GM04504 (cell line): ENCODE measurements around the gene NUDT1.

Source experiments
- DNase-seq: peaks from one replicate; pipeline ENCODE4 v3.0.0-alpha.2; 2012; ENCODE audit warnings: low read depth

Gene NUDT1

DNA sequence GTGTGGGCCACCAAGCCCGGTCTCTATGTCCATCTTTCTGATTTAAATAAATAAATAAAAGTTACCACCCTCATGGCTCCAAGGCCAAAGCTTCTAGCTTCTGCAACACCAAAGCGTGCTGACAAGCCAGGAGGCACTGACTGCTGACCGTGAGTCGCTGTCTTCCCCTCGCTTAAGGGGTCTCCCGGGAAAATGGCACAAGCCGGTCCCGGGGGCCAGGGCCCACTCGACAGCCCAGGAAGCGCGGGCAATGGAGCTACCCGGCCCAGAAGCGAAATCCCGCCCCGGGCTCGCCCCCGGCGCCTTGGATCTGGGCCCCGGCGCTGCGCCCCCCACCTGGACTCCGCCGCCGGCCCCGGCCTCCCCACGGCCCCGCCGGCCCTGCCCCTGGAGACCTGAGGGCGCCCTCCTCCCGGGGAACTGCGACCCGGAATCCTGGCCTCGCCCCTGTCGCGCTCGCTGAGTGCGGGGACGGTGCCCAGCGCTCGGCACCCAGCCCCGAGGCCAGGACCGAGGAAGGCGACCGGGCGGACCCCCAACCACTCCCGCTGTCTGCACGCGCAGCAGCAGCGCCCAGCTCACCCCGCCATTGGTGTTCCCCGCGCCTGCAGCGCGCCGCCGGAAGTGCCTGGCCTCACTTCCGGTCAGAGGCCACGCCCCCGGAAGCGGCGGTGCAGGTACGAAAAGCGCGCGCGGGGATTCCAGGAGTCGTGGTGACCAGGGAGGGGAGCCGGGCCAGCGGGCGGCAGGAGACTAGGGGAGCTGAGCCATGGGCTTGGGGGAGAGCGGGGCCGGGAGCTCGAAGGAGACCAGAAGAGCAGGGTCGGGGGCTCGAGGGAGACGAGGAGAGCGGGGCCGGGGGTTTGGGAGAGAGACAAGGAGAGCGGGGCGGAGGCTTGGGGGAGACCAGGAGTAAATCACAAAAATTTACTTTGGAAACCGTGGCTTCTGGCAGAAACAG, at the start of gene NUDT1, which contains the start of gene MRM2:
TSS of gene NUDT1 (plus strand) at position 647 of the 961 bp plus-strand sequence. CDS start 2,349 bp downstream, outside the sequence.
TSS of gene MRM2 (minus strand) at position 626 of the 961 bp plus-strand sequence. CDS start at position 590, 36 bp downstream.
- DNase-seq: no peak

DNA sequence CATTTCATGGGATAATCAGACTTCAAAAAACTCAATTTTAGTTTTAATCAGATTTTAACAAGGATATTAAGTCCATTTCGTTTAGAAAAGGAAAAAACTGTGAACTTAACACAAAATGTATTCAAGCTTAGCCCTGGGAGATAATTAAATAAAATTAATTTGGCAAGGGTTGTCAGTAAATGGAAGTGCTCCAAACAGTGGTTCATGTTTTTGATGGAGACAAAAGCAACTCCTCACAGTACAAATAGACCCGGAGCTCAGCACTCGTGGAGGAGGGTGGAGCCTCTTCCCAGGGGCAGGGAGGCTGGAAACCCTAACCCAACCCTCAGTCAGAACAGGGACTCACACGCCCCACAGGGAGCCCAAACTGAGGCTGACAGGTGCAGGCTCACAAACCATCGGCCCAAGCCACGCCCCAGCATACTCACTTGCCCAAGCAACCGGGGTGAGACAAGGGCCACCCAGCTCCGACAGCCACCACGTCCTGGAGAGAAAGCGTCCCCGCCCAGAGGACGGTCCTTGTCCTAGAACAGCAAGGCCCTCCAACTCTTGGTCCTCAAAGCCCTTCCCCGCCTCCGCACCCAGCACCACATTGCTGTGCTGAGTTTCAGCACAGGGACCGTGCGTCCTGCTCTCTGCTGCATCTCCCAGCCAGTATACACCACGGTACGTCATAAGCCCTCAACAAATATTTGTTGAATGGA, 49.0 kb upstream of the NUDT1 start:
- DNase-seq: no peak

DNA sequence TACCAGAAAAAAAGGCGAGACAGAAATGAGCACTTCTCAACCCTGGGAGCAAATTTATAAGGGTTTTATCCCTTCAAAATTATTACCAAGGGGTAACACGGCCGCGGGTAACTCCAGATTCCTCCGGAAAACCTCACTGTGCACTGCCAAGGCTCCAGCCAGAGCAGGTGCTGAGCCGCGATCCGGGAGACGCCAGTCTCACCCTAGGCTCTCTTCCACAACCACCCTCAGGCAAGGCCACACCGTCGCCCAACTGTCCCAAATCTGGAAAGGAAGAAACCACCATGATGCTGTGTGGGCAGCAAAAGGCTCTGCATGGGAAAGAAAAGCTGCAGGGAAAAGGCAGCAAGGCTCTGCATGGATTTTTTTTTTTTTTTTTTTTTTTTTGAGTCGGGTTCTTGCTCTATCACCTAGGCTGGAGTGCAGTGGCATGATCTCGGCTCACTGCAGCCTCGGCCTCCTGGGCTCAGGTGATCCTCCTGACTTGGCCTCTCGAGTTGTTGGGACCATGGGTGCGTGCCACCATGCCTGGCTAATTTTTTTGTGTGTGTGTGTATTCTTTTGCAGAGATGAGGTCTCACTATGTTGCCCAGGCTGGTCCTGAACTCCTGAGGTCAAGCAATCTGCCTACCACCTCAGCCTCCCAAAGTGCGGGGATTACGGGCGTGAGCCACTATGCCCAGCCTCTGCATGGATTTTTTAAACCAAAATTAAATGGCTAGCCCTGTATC, 48.3 kb upstream of the NUDT1 start:
- no peak for DNase-seq

DNA sequence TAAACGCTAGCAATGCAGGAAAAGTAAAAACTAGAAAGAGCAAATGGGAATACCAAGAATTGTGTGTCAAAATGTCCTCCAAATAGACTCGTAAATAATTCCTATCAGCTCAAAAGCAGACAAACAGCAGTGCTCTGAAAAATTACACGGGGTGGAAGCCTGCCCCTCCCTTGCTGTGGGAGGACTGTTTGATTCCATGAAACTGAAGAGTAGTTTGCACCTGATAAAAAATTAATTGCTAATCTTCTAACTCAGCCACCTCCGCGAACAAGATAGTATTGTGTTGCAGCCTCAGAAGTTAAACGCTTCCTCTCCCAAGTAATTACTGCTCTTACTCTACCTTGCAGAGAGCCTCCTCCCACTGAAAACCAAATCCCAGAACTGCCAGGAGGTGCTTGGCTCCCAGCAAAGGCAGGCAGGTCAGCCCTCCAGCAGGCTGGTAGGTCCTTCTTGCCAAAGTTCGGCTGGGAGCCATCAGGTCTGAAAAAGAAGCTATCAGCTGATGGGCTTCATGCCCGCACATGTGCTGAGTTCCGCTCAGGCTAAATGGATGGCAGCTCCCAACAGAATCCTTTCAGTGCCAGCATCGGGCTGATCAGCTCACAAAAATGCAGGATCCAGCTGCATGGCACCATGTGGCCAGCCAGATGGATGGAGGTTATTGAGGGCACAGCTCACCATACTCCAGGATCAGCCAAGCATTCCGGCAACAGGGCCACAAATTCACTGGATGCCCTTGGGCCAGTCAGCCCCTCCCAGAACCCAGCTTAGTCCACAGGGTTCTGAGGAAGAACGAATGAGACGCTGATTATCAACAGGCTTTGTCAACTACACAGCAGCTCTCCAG, 46.4 kb upstream of the NUDT1 start:
- no peak for DNase-seq

DNA sequence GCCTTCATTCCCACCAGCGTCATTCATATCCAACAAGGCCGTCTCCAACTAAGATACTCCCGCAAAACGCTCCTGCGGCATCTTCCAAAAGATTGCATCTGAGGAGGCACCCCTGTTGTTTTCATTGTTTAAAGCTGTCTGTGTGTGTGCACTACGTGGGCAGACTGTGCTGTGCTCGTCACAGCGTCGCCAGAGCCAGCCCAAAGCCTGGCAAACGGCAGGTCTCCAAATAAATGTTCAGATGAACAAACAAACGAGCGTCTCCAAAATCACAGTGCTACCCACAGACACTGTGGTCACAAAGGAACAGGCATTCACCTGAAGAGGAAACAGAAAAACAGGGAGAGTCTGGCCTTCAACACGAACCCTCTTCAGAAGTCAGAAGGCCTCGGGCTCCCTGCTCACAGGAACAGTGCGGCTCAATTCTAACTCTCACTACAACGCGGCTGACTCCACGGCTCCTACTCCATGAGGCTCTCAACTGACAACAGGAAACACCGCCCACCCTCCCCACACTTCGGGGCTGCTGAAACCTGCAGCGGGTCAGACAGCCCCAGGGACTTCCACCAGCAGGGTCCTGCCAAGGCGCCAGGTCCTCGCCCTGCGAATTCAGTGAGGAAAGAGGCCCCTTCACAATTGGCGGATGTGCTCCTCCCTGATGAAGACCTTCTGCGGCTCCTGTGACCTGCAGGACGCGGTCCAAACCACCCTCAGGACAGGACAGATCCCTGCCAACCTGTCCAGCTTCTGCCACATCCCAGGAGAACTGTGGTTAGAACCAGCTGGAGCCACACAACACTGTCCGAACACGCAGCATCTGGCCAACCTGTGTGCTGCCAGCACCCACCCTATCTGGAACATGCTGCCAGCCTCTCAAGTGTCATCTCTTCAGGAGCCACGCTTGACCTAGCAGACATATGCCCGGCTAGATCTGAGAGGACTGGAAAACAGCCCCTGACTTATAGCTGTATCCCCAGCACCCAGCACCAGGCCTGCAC, 45.3 kb upstream of the NUDT1 start:
- DNase-seq: no peak

DNA sequence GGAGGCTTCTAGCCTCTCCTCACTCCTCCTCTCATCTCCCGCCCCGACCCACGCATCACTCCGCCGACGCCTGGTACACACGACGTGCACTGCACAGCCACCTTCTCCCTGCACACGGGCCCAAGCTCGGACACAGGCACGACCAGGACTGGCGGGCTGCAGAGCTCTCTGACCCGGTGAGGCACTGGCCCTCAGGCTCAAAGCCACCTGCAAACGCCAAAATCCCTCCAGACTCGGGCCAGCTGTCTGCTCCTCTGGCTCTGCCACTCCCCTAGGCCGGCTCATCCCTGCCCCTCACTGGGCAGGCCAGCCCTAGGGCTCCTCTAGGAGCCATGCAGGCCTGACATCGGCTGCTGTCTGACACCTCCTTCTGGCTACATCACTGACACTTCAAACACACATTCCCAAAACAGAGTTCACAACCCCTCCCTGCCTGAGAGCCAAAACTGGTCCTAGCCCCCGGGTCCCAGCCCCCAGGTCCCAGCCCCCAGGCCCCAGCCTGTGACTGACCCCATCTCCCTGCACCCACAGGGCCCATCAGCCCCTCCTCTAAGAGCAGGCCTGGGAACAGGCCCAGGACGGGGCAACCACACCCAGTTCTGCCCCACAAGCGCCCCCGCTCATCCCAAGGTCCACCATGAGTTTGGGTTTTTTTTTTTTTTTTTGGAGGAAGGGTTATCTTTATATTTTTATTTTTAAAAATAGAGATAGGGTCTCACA, 44.4 kb upstream of the NUDT1 start:
- no peak for DNase-seq

DNA sequence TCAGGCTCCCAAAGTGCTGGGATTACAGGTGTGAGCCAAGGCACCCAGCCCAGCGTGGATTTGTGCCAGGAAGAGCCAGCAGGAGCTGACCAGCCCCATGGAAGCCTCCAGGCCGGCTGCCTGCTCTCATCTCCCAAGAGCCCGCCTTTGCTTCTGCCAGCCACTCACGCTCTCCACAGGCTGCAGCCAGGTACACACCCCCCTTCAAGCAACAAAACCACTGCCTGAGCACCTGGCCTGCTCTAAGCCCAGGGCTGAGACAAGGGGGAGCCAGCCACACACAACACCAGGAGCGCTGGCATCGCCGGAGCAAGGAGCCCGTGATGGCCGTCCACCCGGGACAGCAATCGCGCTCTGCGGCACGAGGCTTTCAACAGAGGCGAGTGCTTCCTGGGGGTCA, 43.8 kb upstream of the NUDT1 start:
- DNase-seq: no peak

DNA sequence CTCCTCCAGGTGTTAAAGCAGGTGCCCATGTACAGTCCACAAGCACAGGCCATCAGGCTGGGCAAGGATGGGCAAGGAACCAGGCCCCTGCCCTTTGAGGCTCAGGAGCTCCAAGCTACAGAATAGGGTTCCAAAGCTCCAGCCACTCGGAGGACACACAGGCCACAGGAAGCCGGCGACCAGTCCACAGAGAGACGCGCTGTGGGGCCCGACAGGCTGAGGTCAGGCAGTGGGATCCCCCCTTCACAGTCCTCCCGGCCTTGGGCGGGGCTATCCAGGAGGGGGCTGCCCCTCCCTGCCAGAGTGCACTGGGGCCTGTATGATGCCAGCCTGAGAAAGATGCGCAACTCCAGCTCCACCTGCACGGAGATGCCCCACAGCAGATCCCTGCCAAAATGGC, 43.3 kb upstream of the NUDT1 start:
- DNase-seq: no peak

DNA sequence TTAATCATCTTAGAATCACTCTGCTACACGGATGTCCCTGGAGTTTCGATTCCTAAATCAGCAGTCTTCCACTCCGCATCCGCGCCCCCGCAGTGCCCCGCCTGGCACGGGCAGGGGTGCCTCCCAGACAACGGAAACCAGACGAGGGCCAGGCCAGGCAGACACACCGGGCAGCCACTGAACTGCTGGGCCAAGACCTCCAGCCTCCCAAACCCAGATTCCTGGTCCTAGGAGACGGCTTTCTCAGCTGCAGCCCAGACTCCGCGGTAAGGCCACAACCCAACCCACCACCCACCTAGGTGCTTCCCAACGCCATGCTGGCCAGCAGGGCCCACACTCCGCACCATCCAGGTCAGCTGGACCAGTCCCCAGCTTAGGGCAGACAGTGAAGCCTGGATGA, 42.5 kb upstream of the NUDT1 start:
- DNase-seq: no peak

DNA sequence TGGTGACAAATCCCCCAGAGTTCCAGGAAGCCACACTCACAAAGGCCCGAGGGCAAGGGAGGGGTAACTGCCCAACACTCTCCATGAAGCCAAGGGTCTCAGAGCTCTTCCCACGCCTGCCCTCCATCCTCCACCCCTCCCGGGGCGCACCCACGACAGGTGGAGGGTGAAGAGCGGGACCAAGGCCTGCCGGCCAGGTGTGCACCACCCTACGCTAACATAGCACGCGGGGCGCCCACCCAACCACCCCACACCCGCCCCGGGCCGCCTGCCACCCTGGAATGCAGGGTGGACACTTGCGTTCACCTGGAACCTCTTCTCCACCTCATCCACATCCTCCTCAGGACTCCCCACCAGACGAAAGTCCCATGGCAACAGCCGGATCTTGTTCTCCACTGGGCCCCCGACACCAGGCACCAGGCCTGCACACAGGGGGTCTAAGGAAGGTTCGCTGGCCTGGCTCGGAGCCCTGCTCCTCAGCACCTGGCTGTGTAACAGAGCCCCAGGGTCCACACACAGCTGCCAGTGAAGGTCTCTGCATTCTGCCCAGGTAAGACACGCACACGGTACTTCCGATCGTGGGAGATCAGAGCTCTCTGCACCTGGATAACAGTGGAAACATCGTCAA, 42.0 kb upstream of the NUDT1 start:
- DNase-seq: no peak

DNA sequence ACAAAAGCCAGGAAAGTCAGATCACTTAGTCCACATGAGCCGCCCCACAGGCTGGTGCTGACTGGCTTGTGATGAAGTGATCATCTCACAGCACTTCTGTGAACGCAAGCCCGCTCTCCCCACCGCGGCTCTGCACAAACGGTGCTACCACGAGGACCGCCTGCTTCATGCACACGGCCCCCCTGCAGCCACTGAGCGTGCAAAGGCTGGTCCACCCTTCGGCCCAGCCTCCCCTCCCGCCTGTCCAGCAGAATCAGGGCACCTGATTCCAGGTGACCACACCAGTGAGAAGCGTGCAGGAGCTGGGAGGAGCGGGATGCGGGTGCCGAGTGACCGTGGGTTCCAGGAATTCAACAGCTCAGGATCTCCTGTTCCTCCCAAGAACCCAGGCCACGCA, 41.4 kb upstream of the NUDT1 start:
- DNase-seq: no peak

DNA sequence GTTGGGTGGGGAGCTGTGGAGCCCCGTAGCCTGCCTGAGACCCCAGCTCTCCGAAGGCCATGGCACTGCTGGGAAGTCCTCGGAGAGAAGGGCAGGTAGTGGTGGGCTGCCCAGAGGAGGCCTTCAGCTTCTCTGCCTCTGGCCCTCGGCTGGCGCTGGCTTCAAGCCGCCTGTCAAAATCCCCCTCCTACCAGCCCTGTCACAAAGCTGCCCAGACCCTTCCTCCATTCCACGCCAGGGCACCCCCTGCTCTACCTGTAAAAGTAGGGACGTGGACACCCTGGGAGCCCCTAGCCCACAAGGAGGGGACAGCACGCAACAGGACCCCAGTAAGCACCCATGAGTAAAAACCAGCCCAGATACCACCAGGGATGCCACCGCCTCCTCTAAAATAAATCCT, 40.9 kb upstream of the NUDT1 start:
- DNase-seq: no peak

DNA sequence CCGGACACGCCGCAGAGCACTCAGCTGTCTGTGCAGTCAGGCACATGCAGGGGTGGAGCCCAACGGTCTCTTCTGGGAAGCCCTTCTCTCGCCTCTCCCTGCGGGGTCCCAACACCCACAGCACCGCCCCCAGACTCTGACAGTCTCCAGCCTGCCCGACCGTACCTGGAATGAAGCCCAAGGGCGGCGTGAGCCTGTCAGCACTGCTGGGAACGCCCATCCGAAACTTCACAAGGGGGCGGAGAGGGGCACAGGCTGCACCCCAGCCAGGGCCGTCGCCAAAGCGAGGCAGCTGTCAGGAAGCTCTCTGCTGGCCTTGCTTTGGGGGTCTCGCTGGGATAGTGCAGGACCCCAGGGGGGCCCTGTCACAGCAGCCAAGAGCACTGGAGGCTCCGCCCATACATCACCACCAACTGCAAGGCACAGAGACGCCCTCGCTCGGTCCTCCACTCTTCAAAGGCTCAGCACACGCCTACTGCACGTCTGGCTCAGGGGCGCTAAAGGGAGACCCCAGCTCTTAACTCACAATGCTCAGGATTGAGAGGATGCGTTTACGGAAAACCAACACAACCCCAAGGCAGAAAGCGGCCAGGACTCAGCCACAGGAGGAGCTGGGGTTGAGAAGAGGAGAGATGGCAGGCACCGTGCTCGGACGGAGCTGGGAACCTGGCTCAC, 40.2 kb upstream of the NUDT1 start:
- no peak for DNase-seq

DNA sequence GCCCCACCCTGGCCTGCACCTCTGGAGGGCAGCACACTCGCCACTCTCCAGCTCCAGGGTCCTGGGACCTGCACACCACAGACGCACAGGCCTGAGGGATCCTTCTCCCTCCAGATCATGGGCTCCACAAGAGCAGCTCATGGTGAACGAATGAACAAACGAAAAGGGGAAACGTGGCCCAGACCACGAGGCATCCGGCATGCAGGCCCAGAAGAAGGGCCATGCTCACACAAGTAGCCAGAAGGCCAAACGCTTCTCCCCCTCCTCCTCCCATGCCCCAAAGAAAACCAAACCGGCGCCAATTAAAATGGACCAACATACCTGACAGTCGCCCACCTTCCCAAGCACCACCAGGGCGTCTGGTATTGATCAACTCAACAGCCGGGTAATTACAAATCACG, 39.7 kb upstream of the NUDT1 start:
- no peak for DNase-seq

DNA sequence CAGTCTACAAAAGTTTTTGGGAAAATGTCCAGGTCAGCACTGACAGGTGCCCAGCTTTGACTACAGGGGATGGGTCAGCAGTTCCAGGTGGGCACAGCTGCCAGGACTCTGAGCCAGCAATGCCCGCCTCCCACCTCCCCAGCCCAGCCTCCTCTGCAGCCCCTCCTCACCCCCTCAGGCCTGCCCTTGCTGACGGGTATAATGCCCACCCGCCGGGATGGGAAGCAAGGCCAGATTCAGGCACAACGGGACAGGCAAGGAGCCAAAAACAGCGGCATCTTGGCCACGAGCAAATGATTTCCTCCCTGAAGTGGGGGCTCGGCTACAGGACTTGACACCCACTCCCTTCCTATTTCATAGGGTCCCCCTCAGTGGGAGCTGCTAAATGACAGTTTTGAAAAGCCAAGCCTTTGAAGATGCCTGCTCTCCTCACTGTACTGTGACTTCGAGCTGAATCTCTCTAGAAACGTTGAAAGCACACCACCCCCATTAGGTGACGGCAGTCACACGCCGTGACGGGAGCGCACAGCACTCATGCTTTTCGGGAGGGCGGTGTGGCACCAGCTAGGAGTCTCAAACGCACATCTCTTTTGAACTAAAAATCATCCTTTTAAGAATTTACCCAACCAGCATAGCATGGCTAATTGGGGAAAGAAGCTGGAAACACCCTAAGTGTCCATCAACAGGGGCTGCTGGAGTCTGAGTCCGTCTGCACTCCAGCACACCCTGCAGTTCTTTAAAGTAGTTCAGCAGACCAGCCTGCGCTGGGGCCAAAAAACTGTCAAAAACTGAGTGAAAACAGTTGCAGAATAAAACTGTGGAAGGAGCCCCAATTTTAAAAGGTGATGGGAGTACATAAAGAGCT, 38.9 kb upstream of the NUDT1 start:
- DNase-seq: no peak

DNA sequence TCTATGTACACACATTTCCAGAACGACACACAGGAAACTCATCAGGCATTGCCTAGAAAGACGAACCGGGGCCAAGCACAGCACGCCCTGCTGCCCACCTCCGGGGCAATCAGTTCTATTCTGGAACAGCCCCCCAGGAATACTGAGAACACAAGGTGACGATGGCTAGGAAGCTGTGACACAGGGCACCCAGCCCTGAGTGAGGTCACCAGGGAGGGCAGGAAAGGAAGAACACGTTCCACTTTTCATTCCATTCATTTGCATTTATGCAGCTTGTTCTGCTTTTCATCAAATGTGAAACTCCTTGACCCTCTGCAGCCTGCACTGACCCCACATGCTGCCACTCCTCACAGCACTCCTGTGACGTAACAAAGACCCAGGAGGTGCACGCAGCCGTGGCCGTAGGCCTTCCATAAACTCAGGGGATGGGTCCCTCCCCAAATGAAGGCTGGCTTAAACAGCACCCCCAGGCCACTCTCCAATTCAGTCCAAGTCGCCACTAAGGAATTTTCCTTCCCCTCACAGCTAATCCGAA, 38.2 kb upstream of the NUDT1 start:
- DNase-seq: no peak

DNA sequence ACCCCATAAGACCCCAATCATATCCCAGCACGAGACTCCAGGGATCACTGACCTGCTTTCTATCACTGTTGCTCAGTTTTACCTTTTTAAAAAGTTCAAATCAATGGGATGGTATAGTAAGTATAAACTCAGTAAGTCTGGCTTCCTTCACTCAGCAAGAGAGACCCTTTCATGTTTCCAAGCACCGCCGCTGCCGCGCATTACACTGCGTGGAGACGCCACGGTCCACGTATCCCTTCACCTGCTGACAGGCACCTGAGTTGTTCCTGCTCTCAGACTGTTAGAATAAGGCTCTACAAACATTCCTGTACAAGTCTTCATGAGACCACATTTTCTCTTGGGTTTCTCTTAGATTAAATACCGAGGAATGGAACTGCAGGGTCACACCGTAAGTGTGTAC, 37.6 kb upstream of the NUDT1 start:
- no peak for DNase-seq
